K562 (cell line): ENCODE results near the gene FBXL13. TPM values are rescaled to one million over a fixed set of nuclear protein-coding genes. Genes with fewer than 3 reads are reported as not detected.

ENCODE experiments used
- CBX3 ChIP-seq, 2 experiments: IDR thresholded peaks; 1 replicate in 1 of 2; 2 replicates in 1 of 2; pipeline ENCODE4 v1.6.1; 2012; ENCODE audit warnings: inconsistent platforms in 2 of 2, low read length in 2 of 2, borderline replicate concordance in 1 of 2, control low read depth in 1 of 2
- DIDO1 ChIP-seq: fragments of 450-650 bp; IDR thresholded peaks from 2 replicates; pipeline ENCODE4 v1.6.1; 2016; ENCODE audit warnings: low read depth, missing biosample characterization, missing genetic modification characterization
- DPF2 ChIP-seq: fragments of 450-650 bp; IDR thresholded peaks from 2 replicates; pipeline ENCODE4 v1.6.1; 2016
- EHMT2 ChIP-seq: fragments of 450-650 bp; IDR thresholded peaks from 2 replicates; pipeline ENCODE4 v1.6.1; 2018; ENCODE audit warnings: antibody characterized with exemption
- FOXP1 ChIP-seq: sonication (generic); formaldehyde crosslinking; IDR thresholded peaks from 2 replicates; pipeline ENCODE4 v1.8.0; 2022; ENCODE audit warnings: mild to moderate bottlenecking, missing genetic modification reagents
- HSF4 ChIP-seq: fragments of 250-450 bp; sonication (Bioruptor Pico); IDR thresholded peaks from 2 replicates; pipeline ENCODE4 v2.1.2; 2022; ENCODE audit warnings: mild to moderate bottlenecking, moderate library complexity, borderline replicate concordance
- MLLT1 ChIP-seq, 2 experiments: fragments of 450-650 bp; IDR thresholded peaks; 2 replicates each; pipeline ENCODE4 v1.6.1; 2016
- RBM15 ChIP-seq: fragments of 200-400 bp; formaldehyde crosslinking; IDR thresholded peaks from 2 replicates; pipeline ENCODE4 v1.6.1; 2018; ENCODE audit warnings: mild to moderate bottlenecking, low read length, moderate library complexity; ENCODE audit not compliant: insufficient read depth
- SAFB2 ChIP-seq: fragments of 200-400 bp; formaldehyde crosslinking; IDR thresholded peaks from 2 replicates; pipeline ENCODE4 v1.6.1; 2018; ENCODE audit warnings: borderline replicate concordance, low read length, low read depth, moderate library complexity; ENCODE audit not compliant: severe bottlenecking
- SMARCA4 ChIP-seq: fragments of 450-650 bp; IDR thresholded peaks from 2 replicates; pipeline ENCODE4 v1.6.1; 2016
- TAF15 ChIP-seq: fragments of 200-400 bp; formaldehyde crosslinking; IDR thresholded peaks from 2 replicates; pipeline ENCODE4 v1.6.1; 2017; ENCODE audit warnings: mild to moderate bottlenecking, low read depth, low read length, moderate library complexity
- ZBTB33 ChIP-seq: sonication (generic); formaldehyde crosslinking; IDR thresholded peaks from 2 replicates; pipeline ENCODE4 v1.8.1; 2023; ENCODE audit warnings: mild to moderate bottlenecking, missing genetic modification reagents
- ZNF24 ChIP-seq: fragments of 450-650 bp; IDR thresholded peaks from 2 replicates; pipeline ENCODE4 v1.6.1; 2016
- ZNF274 ChIP-seq: IDR thresholded peaks from 2 replicates; pipeline ENCODE4 v1.6.1; 2011; ENCODE audit warnings: low read depth, mild to moderate bottlenecking, low read length, moderate library complexity, borderline replicate concordance
- ZNF592 ChIP-seq: fragments of 450-650 bp; IDR thresholded peaks from 2 replicates; pipeline ENCODE4 v1.6.1; 2017; ENCODE audit warnings: antibody characterized with exemption, mild to moderate bottlenecking
- polyA plus RNA-seq, 8 experiments: library from polyadenylated mRNA; depleted of rRNA in 4 of 8; stranded (reverse) in 5 of 8; unstranded in 3 of 8; fragments of >200 nt; fragmentation: Nextera tagmentation in 2 of 8; fragmentation: Illumina TruSeq in 1 of 8; extraction: Ambion mirVana in 2 of 8; extraction: Trizol in 1 of 8; gene quantifications; 2 replicates each; pipeline versions ENCODE4 v1.2.1 to v1.2.3, GENCODE V29; 2011 to 2014; ENCODE audit warnings: inconsistent platforms in 1 of 8, missing spikeins in 1 of 8
- total RNA-seq, 7 experiments: library from RNA; depleted of rRNA in 6 of 7; stranded (reverse); fragments of >200 nt in 6 of 7; fragmentation: Illumina TruSeq in 2 of 7; extraction: Trizol in 2 of 7; gene quantifications; 2 replicates each; pipeline versions ENCODE4 v1.2.1 to v1.2.3, GENCODE V29; 2011 to 2021; ENCODE audit warnings: low replicate concordance in 1 of 7
- TF ChIP-seq, protein P1 (sequence below): fragments of 450-650 bp; IDR thresholded peaks from 2 replicates; pipeline ENCODE4 v1.7.1; 2018; ENCODE audit warnings: mild to moderate bottlenecking, low read depth; ENCODE audit not compliant: partially characterized antibody

The FBXL13 gene
- total and polyA plus RNA-seq, 9 of the 15 experiments (the other 6 are each of a cell fraction or from before 2014, with no cell fraction given) = 16.3 to 55.0 (median 25.4) TPM

- TF ChIP-seq MLLT1 (IDR thresholded peaks at IDR 0.05) (peak in 1 of 2 experiments; percentile 68; a peak in 1 of 4 replicates), ZNF274 (peak; percentile 38; the same call in 1 of the 2 replicates), EHMT2 (peak; percentile 96), CBX3 (IDR thresholded peaks at IDR 0.05; ENCODE audit: borderline replicate concordance in 1 of 2, low read length in 2 of 2) (peak in 1 of 2 experiments; percentile 97; a peak in 2 of 3 replicates), RBM15 (no peak), ZNF592 (peak; percentile 71), TAF15 (no peak), ZBTB33 (CRISPR knock-in tag) (peak; percentile 71), ZNF24 (peak; percentile 82), DIDO1 (tag) (no peak), SAFB2 (no peak), DPF2 (peak; percentile 99), FOXP1 (peak; percentile 88), HSF4 (peak; percentile 53; the same call in 1 of the 2 replicates), SMARCA4 (peak; percentile 98)
- TF ChIP-seq, protein P1, sequence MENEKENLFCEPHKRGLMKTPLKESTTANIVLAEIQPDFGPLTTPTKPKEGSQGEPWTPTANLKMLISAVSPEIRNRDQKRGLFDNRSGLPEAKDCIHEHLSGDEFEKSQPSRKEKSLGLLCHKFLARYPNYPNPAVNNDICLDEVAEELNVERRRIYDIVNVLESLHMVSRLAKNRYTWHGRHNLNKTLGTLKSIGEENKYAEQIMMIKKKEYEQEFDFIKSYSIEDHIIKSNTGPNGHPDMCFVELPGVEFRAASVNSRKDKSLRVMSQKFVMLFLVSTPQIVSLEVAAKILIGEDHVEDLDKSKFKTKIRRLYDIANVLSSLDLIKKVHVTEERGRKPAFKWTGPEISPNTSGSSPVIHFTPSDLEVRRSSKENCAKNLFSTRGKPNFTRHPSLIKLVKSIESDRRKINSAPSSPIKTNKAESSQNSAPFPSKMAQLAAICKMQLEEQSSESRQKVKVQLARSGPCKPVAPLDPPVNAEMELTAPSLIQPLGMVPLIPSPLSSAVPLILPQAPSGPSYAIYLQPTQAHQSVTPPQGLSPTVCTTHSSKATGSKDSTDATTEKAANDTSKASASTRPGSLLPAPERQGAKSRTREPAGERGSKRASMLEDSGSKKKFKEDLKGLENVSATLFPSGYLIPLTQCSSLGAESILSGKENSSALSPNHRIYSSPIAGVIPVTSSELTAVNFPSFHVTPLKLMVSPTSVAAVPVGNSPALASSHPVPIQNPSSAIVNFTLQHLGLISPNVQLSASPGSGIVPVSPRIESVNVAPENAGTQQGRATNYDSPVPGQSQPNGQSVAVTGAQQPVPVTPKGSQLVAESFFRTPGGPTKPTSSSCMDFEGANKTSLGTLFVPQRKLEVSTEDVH = peak; percentile 61
Measured at GRCh38 chr7:103119791-103120291, 45.2 kb upstream of the FBXL13 start (continued).
